ENCODE measurements around the gene SGK1. TPM values are rescaled to one million over a fixed set of nuclear protein-coding genes. Genes with fewer than 3 reads are reported as not detected.
A peak's percentile ranks its signal among the peaks of the same experiment; 100 is the strongest.

SGK1 gene
- total RNA-seq: 153 and 293 TPM in 2 replicates

DNA sequence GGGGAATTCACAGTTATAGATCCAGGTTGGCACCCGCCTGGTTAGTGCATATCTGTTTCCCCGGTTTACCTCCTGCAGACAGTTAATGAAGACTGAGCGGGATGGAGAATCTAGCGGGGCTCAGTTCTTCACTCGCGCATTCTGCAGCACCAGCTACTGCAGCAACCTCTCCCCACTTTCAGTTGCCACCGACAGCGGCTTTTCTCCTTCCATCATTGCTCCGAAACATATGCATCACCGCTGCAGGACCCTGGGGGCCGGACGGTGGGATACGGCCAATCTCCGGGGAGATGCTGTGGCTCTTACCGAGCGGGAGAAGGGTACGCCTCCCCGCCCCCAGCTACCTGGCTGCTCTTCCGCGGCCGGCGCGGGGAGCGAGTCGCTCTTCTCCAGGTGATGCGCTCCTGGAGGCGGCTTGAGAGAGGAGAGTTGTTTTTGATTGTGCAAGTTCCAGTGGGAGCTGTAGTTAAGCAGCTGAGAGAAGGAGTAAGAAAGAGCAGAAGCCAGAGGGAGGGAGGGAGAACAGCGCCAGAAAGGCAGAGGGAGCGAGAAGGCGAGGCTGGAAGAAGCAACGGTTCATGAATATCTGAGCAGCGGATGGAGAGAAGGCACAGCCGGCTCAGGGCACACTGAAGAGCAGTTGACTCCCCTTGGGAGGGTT lies at the start of gene SGK1:
TSS of gene SGK1 (minus strand) at position 642 of the 661 bp plus-strand sequence. CDS start 652 bp downstream, outside the sequence.
- DNase-seq (ENCODE audit: low read depth in 2 of 2): peak in 1 of 2 donors; percentile 23

DNA sequence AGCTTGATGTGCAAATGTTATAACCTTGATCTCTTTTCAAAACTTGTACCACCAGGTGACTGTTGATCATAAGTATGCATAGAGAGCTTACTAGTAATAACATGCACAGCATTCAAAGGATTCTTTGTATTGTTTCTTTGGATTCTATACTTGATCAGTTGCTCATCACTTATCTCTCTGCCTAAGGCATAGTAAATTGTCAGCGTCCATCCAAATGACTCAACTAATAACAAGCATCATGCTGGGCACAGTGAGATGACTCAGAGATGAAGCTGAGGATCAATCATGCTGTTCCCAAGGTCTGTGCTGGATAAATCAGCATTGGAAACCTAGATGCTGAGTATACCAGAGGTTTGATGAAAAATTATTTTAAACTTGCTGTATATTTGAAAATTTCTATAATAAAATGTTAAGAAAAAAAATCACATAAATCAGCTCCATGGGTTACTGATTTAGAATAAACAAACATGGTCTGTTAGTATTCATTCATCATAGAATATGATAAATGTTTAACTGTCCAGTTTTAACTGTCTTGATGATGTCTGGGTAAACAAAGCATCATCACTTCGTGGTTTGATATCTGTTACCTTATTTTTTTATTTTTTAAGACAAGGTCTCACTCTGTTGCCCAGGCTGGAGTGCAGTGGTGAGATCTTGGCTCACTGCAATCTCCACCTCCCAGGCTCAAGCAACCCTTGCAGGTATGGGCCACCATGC lies 45.6 kb upstream of the SGK1 start:
- peak in 1 of 2 donors; percentile 25 for DNase-seq (ENCODE audit: low read depth in 2 of 2)

DNA sequence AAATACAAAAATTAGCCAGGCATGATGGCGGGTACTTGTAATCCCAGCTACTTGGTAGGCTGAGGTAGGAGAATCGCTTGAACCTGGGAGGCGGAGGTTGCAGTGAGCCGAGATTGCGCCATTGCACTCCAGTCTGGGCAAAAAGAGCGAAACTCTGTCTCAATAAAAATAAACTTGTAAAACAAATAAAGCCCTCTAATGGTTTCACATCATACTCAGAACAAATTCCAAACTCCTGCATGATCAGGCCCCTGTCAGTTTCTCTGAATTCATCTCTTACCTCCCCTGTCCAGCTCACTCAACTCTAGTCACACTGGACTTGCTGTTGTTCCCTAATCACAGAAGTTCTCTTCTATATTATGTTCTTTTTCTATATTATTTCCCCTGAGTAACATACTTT lies 43.1 kb upstream of the SGK1 start:
- no peak for DNase-seq (ENCODE audit: low read depth in 2 of 2)

DNA sequence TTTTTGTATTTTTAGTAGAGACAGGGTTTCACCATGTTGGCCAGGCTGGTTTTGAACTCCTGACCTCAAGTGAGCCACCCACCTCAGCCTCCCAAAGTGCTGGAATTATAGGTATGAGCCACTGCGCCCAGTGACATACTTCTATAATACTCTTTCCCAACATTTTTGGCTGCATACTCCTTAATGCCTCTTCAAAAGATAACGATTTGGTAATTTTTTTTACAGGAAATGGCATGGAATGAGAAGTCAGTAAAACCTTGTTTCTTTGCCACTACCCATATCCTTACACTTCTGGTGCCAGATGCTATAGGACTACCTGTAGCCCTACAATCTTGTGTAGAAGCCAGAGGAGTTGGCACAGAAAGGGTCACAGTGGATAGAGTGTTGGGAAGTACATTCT lies 41.4 kb upstream of the SGK1 start:
- DNase-seq (ENCODE audit: low read depth in 2 of 2): no peak

DNA sequence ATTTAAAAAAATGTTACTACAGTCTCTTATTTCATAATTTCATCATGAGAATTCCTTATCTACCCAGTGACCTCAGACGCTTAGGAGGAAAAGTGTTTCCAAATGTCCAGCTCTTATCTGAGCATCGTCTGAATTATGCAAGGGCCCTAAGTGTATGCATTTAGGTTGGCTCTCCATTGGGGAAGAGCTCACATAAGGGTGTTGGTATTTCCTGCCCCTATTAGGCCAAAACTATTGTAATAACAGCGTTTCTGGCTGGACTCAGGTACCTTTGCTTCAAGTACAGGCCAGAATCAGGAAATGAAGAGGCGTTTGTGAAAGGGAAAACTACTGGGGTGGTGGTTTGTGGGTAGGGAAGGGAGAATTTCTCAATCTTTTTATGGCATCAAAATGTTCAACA lies 40.4 kb upstream of the SGK1 start:
- peak; percentile 14 to 24 for DNase-seq (ENCODE audit: low read depth in 2 of 2)

DNA sequence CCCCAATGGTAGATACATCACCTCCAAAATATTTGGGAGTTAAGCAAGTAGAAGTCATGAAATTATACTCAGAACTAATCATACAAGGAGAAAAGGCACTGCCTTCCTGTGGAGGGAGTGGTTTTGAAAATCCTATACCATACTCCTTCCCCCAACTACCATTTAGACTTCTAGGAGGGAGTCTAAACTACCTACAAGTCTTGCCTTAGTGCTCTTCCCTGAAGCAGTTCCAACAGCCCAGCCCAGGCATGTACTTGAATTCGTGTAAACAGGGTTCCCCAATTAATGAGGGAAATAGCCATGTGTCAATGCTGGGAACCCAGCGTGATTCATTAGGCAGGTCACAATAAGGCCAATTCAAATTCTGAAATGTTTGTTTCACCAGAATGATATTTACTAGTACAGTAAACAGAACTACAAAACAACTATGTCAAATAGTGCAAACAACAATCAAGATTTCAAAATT lies 39.1 kb upstream of the SGK1 start:
- DNase-seq (ENCODE audit: low read depth in 2 of 2): no peak

DNA sequence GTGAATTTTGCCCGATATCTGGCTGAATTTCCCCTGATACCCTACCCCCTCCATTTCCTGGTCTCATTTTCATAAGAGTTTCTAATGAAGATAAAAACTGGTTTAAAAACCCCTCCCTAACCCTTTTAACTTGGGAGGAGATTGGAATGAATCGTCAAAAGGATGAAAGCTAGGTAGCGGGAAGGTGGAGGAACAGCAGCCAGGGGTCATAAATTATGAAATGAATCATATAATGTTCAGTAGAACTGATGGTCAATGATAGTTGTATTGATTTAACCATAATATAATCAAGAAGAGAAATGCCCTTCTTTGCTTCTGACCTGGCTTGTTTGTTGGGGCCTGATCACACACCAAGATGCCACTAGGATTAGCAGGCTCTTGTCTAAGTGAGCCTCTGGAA lies 38.5 kb upstream of the SGK1 start:
- DNase-seq (ENCODE audit: low read depth in 2 of 2): no peak

DNA sequence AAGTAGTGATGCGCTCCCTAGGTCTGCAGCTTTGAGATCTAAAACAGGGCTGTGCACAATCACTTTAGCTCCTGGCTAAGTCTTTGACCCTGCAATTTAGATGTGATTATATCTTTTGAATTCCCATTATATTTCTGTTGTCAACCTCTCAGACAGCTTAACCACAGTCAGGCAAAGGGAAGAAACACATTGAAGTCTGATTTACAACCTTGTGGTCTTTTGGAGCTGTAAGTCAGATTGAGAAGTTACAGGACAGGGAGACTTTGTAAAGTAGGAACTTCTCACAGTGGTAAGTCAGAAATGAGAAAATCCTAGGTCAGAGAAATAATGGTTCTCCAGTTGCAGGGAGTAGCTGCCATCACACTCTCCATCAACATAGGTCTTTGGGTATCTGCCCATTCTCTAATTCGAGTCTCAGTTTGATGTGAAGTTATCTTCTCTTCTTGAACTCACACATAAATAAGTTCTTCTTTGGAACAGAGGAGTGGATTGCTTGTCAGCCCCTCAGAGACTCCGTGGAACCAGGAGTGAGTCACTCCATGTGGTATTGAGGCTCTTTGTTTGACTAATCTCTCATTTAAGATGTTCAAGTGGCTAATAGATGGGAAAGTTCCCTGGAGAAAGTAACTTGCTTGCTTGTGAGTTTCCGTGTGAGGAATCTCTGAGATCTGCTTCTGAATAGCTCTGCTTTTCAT lies 35.0 kb upstream of the SGK1 start:
- DNase-seq (ENCODE audit: low read depth in 2 of 2): no peak

DNA sequence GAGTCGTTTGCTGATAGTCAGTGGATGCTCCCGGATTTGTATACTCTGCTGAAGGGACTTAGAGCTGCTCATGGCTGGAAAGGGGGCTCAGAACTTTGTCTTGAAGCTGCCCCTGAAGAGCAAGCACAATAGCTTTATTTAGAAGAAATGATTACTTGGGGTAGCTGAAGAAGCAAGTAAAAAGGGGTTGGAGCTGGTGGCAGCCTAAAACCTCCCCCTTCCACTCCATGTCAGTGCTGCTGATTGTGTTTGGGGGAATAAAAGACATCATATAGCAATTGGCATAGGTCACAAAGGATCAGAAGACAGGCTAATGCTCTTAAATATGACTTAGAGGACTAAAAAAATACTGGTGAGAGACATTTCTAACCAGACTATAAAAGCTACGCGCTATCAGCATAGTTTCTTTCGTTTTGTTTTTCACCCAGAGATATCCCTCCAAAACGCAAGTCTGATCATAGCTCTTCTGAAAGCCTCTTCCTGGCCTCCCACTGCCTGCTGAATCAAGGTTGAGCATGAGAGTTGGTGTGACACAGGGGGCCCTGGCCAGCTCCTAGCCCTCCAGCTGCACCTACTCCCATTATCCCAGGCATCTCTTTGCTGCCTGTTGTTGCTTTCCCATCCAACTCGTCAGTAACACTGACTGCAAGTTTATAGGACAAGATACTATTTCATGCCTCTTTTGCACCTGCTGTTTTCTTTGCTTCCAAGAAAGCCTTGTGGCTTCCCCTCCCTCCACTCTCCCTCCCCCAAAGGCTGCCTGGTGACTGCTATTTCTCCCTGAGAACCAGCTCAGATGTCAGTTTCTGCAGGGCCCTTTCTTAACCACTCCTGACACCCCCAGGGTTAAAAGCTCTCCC lies 33.9 kb upstream of the SGK1 start:
- DNase-seq (ENCODE audit: low read depth in 2 of 2): no peak

DNA sequence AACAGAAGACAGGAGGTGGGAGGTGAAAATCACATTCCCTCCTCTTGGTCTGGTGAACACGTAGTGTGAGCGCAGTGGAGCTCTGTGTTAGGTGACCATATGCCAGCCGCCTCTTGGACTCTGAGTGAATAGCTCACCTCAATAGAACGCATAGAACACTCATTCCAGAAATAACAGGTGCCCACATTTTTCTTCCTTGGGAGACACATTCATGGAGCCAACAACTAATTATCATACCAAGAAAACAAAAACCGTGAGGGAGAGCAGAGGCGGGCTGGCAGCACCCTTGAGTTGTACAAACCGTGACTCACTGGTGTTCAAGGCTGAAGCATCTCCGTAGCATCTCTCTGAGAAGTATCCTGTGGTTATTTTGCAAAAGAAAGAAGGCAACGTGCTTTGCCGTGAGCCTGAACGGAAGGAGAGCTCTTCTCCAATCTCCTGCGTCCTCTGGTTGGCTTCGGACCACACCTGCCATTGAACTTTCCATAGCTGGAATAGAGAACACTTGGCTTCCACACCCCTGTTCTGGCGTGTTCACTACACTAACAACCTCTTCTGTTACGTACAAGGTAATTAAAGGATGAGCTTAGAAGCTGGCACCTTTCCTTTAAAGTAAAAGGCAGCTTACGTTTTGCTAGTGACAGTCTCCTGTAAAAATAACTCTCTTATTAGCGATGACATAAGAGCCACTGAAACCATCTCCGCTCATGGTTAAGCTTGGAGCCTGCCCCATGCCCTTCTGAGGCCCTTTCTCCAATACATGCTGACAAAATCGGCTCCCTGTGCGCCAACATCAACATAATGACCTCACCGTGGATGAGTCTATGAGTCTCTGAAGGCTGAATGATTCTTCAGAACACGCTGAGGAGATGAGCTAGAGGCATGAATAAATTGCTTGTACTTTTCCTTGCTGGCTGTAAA lies 30.2 kb upstream of the SGK1 start:
- DNase-seq (ENCODE audit: low read depth in 2 of 2): peak in 1 of 2 donors; percentile 49

DNA sequence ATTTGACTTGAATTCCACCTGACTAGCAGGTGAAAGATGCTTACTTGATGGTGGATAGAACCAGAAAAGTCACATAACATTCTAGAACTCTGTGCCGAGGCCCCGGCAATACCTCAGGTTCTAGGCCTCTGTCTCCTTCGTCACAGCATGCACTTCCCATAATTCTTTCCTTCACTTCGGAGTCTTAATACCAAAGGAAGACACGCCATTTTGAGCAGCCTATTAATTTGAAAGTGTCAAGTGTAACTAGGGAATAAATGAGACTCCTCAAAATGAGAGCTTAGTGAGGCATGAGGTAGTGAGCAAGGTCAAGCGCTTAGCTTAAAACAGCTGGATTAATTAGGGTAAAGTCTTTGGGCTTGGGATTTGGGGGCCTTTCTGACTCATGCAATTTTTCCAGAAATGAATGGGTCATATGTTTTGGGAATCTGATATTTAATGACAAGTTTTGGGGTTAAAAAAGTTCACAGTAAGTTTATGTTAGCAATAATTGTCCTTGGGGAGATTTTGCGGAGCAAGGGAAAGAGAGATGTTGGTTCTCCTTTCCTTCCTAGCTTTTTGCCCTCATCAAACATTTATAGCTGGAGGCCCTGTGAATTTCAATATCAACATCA lies 29.1 kb upstream of the SGK1 start:
- DNase-seq (ENCODE audit: low read depth in 2 of 2): no peak

DNA sequence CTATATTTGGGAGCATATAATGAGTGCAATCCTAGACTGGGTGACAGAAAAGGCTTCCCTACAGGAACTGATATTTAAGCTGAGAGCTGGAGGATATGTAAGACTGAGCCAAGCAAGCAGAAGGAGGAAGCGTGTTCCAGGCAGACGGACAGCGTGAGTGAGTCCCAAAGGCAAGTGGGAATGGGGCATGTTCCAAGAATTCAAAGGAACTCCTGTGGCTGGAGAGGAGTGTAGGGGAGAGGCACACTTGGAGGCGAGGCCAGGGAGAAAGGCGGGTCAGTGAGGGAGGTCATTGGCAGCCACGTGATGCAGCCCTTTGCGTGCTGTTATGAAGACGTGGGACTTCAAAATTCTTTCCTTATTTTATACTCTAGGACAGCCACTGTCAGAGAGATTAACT lies 27.9 kb upstream of the SGK1 start:
- no peak for DNase-seq (ENCODE audit: low read depth in 2 of 2)

DNA sequence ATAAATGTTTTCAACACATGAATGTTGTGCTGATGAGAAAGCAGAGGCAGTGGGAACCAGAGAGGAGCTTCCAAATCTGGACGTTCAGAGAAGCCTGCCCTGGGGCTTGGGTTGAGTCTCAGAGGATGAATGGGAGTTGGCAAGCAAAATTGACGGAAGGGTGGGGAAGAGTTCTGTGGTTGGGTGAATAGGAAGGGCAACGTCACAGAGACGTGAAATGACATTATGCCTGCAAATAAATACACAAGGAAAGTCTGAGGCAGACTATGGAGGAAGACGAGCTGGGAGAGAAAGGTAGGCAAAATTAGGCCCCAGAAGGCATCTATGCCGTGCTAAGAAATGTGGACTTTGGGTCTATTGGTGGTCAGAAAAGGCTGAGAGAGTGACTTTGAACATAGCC lies 25.2 kb upstream of the SGK1 start:
- DNase-seq (ENCODE audit: low read depth in 2 of 2): no peak

DNA sequence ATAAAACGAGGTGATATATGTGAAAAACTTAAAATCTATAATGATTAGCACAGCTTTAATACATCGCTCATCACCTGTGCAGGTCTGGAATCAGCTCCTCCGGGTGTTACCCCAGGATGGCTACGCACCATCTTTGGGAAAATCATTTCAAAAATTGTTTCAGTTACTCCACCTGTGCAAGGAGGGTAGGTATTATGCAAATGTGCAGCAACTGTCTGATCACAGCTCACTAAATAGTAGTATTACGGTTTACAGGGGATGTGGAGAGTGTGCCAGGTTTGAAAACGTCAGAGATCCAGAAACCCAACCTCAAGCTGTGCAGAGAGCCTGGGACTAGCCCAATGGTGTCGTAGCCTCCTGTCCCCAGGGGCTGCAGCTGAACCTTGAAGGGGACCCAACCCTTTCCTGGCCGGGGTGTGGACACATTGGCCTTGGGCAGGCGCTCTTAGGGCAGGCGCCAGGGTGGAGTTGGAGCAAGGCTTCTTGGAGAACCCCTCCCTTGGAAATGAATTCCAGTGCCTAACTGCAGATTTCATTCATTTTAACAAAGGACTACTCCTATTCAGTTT lies 24.2 kb upstream of the SGK1 start:
- DNase-seq (ENCODE audit: low read depth in 2 of 2): no peak

DNA sequence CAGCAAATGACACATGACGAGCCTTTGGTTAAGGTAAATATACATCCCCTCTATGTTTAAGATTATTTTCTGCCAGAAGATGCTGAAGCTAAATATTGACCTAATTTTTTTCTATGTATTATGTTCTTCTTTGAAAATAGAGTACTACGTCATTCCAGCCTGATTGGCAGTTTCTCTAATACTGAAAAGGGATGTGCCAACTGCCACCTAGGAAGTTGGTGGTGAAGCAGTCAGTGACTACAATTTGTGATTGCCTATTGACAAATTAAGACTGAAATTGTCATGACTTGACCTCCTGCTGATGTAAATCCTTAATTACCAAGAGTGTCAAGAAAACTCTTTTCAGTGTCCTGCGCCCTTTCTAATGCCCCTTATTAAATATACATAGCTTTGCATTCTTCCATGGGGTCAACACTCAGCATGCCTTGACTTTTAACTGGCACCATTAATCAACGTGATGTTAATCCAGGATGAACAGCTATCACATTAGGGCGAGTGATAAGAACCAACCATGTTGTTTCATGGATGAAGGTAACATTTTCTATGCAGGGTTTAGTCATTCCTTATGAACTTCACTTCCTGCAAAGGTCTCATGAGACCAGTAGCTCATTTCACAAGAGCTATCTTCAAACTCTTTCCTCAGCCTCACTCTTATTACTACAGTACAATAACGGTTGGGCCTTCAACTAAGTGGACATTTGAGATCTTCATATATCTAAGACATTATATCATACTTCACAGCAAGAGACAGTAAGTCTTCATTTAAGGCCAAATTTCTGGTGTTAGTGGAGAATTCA lies 22.5 kb upstream of the SGK1 start:
- DNase-seq (ENCODE audit: low read depth in 2 of 2): no peak

DNA sequence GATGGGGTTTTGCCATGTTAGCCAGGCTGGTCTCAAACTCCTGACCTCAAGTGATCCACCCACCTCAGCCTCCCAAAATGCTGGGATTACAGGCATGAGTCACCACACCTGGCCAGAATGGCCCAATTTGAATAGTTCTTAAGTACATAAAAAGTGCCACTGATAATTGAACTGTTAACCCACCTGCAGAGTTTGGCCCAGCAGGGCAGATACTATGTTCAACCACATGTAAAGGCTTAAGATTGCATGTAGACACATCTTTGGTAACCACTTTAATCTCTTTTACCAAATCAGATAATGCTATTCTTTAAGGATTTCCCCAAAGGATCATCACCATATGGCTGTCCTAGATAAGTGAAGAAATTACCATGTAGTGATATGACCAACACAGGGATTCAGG lies 21.3 kb upstream of the SGK1 start:
- DNase-seq (ENCODE audit: low read depth in 2 of 2): no peak

DNA sequence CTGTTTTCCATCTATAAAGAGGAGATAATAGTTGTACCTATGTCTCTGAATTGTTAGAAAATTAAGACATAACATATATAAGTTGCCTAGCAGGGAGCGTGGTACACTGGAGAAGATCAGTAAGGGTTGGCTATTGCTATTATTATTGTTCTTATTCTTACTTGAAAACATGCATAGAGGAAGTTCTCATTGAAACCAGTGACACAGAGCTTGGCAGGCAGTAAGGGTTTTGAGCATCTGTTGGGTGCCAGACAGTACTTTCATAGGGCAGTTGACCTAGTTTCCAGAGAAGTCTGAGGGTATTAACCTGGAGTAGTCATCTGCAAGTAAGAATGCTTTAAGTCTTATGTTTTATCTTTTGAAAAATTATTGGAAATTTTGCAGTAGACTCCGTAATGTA lies 13.3 kb upstream of the SGK1 start:
- DNase-seq (ENCODE audit: low read depth in 2 of 2): peak in 1 of 2 donors; percentile 15

DNA sequence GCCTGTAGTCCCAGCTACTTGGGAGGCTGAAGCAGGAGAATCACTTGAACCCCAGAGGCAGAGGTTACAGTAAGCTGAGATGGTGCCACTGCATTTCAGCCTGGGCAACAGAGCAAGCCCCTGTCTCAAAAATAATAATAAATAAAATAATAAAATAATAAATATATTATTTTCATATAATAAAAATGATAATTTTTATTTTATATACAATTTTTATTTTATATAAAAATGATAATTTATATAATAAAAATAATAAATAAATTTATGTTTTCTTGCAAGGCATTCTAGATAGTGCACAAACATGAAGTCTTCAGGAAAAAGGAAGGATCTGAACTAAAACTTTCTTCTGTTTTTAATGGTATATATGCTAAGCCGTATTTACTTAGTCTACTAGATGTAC lies 12.6 kb upstream of the SGK1 start:
- DNase-seq (ENCODE audit: low read depth in 2 of 2): no peak

DNA sequence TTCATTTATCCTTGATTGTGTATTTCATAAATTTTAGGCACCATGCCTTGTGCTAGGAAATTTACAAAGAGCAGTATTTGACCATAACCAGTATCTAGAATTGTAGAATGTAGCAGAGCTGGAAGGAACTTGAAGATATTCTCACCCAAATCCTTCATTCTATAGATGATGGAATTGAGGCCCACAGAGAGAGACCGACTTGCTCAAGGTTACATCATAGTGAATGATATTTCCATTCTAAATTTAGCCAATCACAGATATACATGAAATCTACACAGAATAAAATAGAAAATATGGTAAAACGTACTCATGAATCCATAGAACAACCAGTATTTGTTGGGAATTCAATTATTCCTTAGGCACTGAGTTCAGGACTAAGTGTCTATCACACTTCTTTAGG lies 10.9 kb upstream of the SGK1 start:
- no peak for DNase-seq (ENCODE audit: low read depth in 2 of 2)

All from dermis microvascular lymphatic vessel endothelial cell (primary cell).